ENCODE measurements around the gene PEX11A.

GRCh38 chr15:89679212-89679611, 11.3 kb downstream of the PEX11A start, which contains the start of gene PLIN1:
- TF ChIP-seq POLR2A (IDR thresholded peaks at IDR 0.05) (no peak), CTCF (IDR thresholded peaks at IDR 0.05) (no peak)

Measured in breast epithelium (tissue), 3 donors.